Motor neuron (in vitro differentiated cells): Measurements from ENCODE around the gene CDH4. TPM values are rescaled to one million over a fixed set of nuclear protein-coding genes. Genes with fewer than 3 reads are reported as not detected.

Experiments
- ATAC-seq, 8 experiments: fragments of 200-7000 bp; cut with Tn5 transposase; replicated peaks in 6 of 8; 2 replicates each; pipeline ENCODE4 v1.8.0; 2021; ENCODE audit warnings: mild to moderate bottlenecking in 8 of 8, moderate library complexity in 8 of 8
- H3K27ac ChIP-seq, 2 donors: fragments of 250-450 bp; sonication (Bioruptor Pico); 2 replicates each; pipeline ENCODE4 v1.9.0; 2021; ENCODE audit warnings: antibody characterized with exemption in 2 of 2, mild to moderate bottlenecking in 2 of 2, moderate library complexity in 1 of 2
- H3K4me1 ChIP-seq, 2 donors: fragments of 250-450 bp; sonication (Bioruptor Pico); replicated peaks in 1 of 2; 2 replicates each; pipeline ENCODE4 v1.6.1; 2021; ENCODE audit warnings: antibody characterized with exemption in 2 of 2, mild to moderate bottlenecking in 2 of 2, moderate library complexity in 1 of 2
- H3K4me3 ChIP-seq, 5 donors: fragments of 250-450 bp; sonication (Bioruptor Pico); 2 replicates each; pipeline ENCODE4 v1.9.0; 2021; ENCODE audit warnings: antibody characterized with exemption in 5 of 5, mild to moderate bottlenecking in 5 of 5, moderate library complexity in 4 of 5
- WGBS, 10 experiments: fragments of 450-650 bp; shearing (Covaris generic); methylation state at CpG; one replicate each; pipeline ENCODE4 v1.0.0; 2022; 5-methylcytosine and 5-hydroxymethylcytosine counted together
- in situ Hi-C, 9 experiments: fragments of 400-800 bp; cut with MboI; loops; one replicate each; pipeline ENCODE4 v1.15.0; 2021; ENCODE audit warnings: low sequenced_read_pairs in 9 of 9, low pct_unique_long_range_greater_than_20kb in 2 of 9; ENCODE audit not compliant: unreplicated experiment in 9 of 9
- total RNA-seq, 8 experiments: library from RNA; unstranded; fragments of 300-600 nt; gene quantifications; 2 replicates each; pipeline versions ENCODE4 v1.2.3 to v1.2.4, GENCODE V29; 2022

Gene CDH4
- total RNA-seq, 8 experiments from 2014 or later: 2.4 to 41.6 (median 12.9) TPM

GRCh38 chr20:61765081-61765870 is 513.2 kb downstream of the CDH4 start:
- peak in 1 of 8 experiments; percentile 4 for ATAC-seq
- Histone ChIP-seq H3K27ac (no peak overlapping the region), H3K4me3 (no peak overlapping the region), H3K4me1 (peaks cover 26 to 32% of the 10 kb centered on the region in 2 donors)
- in situ Hi-C loops: no loop called here
- WGBS, 10 experiments: 10 to 93% (median 64%) methylated on average over 1 to 3 of the region's 16 CpGs; no CpG with 5 or more reads in 6 of the 10 experiments

GRCh38 chr20:61765871-61766654 is 514.0 kb downstream of the CDH4 start:
- ATAC-seq: no peak
- in situ Hi-C loops: no loop called here
- WGBS, 10 experiments: 40 to 83% (median 80%) methylated on average over 1 to 2 of the region's 12 CpGs; no CpG with 5 or more reads in 7 of the 10 experiments
- peaks cover 18 to 29% of the 10 kb centered on the region in 2 donors for H3K4me1 ChIP-seq
- no peak overlapping the region for H3K4me3 ChIP-seq
- no peak overlapping the region for H3K27ac ChIP-seq

GRCh38 chr20:61766921-61767610 is 515.0 kb downstream of the CDH4 start:
- in situ Hi-C loops: no loop called here
- 60 to 100% (median 97%) methylated on average over 1 to 8 of the region's 15 CpGs; no CpG with 5 or more reads in 4 of the 10 experiments for WGBS, 10 experiments

GRCh38 chr20:61767761-61768494 is 515.9 kb downstream of the CDH4 start:
- in situ Hi-C loops: no loop called here
- WGBS, 10 experiments: 22 to 100% (median 85%) methylated on average over 1 to 7 of the region's 14 CpGs
- no peak overlapping the region for H3K27ac ChIP-seq

More at GRCh38 chr20:61766921-61767610, 515.0 kb downstream of the CDH4 start:
- H3K4me1 ChIP-seq: peaks cover 16 to 26% of the 10 kb centered on the region in 2 donors
- ATAC-seq: peak in 1 of 8 experiments; percentile 8
- H3K27ac ChIP-seq: no peak overlapping the region
- H3K4me3 ChIP-seq: no peak overlapping the region

GRCh38 chr20:61768571-61769285 is 516.7 kb downstream of the CDH4 start:
- Histone ChIP-seq H3K27ac (no peak overlapping the region), H3K4me1 (peaks cover 10 to 21% of the 10 kb centered on the region in 2 donors), H3K4me3 (no peak overlapping the region)
- in situ Hi-C loops: no loop called here
- WGBS, 10 experiments: 23 to 100% (median 84%) methylated on average over 1 to 11 of the region's 16 CpGs; no CpG with 5 or more reads in 1 of the 10 experiments
- peak in 2 of 8 experiments; percentile 36 to 75 for ATAC-seq

More at GRCh38 chr20:61767761-61768494, 515.9 kb downstream of the CDH4 start:
- H3K4me3 ChIP-seq: no peak overlapping the region
- ATAC-seq: peak in 4 of 8 experiments; percentile 30 to 63 (median 52)
- H3K4me1 ChIP-seq: peaks cover 16 to 26% of the 10 kb centered on the region in 2 donors

GRCh38 chr20:61769286-61769832 is 517.3 kb downstream of the CDH4 start:
- Histone ChIP-seq H3K27ac (no peak overlapping the region), H3K4me3 (no peak overlapping the region), H3K4me1 (peaks cover 4 to 15% of the 10 kb centered on the region in 2 donors)
- in situ Hi-C loops: no loop called here
- 2 to 93% (median 80%) methylated on average over 1 to 8 of the region's 11 CpGs; no CpG with 5 or more reads in 3 of the 10 experiments for WGBS, 10 experiments
- ATAC-seq: no peak

- WGBS, 10 experiments: 65 to 97% (median 90%) methylated on average over 1 to 6 of the region's 16 CpGs; no CpG with 5 or more reads in 2 of the 10 experiments
- in situ Hi-C loops: no loop called here
- ATAC-seq: no peak
- no peak overlapping the region for H3K27ac ChIP-seq
- no peak overlapping the region for H3K4me3 ChIP-seq
- peaks cover 0 to 8% of the 10 kb centered on the region in 2 donors for H3K4me1 ChIP-seq
Observed at GRCh38 chr20:61770113-61770585, 518.1 kb downstream of the CDH4 start.

GRCh38 chr20:61771805-61772350 is 519.8 kb downstream of the CDH4 start:
- in situ Hi-C loops: no loop called here
- WGBS, 10 experiments: 27 to 100% (median 88%) methylated on average over 1 to 7 of the region's 8 CpGs; no CpG with 5 or more reads in 1 of the 10 experiments
- Histone ChIP-seq H3K4me3 (no peak overlapping the region), H3K27ac (no peak overlapping the region), H3K4me1 (peaks cover 0 to 8% of the 10 kb centered on the region in 2 donors)
- peak in 6 of 8 experiments; percentile 46 to 72 (median 68) for ATAC-seq

- WGBS, 10 experiments: 52 to 100% (median 92%) methylated on average over 5 to 38 of the region's 53 CpGs; no CpG with 5 or more reads in 1 of the 10 experiments
- ATAC-seq: no peak
Observed at GRCh38 chr20:61772828-61773631, 521.0 kb downstream of the CDH4 start.

GRCh38 chr20:61773926-61774587 is 522.0 kb downstream of the CDH4 start:
- Histone ChIP-seq H3K4me1 (no peaks in the 10 kb centered on the region), H3K4me3 (no peak overlapping the region), H3K27ac (no peak overlapping the region)
- in situ Hi-C loops: no loop called here
- ATAC-seq: no peak
- 16 to 100% (median 83%) methylated on average over 1 to 6 of the region's 14 CpGs; no CpG with 5 or more reads in 2 of the 10 experiments for WGBS, 10 experiments

More at GRCh38 chr20:61772828-61773631, 521.0 kb downstream of the CDH4 start:
- Histone ChIP-seq H3K4me1 (peaks cover 0 to under 1% of the 10 kb centered on the region in 2 donors), H3K27ac (no peak overlapping the region), H3K4me3 (no peak overlapping the region)
- in situ Hi-C loops: no loop called here
